HUES48 (cell line): ENCODE results near the gene PTPRD.

Experiments used
- H3K27ac ChIP-seq: one replicate; pipeline ENCODE4 v1.7.0; 2013; ENCODE audit warnings: low read depth, low read length, inconsistent platforms
- H3K27me3 ChIP-seq: 2 replicates; pipeline ENCODE4 v1.6.1; 2013; ENCODE audit warnings: mild to moderate bottlenecking, low read length; ENCODE audit not compliant: control insufficient read depth, insufficient read depth
- H3K36me3 ChIP-seq: 2 replicates; pipeline ENCODE4 v1.6.1; 2013; ENCODE audit warnings: low read length; ENCODE audit not compliant: control insufficient read depth, insufficient read depth
- H3K4me1 ChIP-seq: 2 replicates; pipeline ENCODE4 v1.6.1; 2013; ENCODE audit warnings: mild to moderate bottlenecking, low read length; ENCODE audit not compliant: control insufficient read depth, insufficient read depth
- H3K4me3 ChIP-seq: 2 replicates; pipeline ENCODE4 v1.5.1; 2013; ENCODE audit warnings: mild to moderate bottlenecking, low read depth, low read length
- H3K9ac ChIP-seq: 2 replicates; pipeline ENCODE4 v1.6.1; 2013; ENCODE audit warnings: mild to moderate bottlenecking, low read depth, low read length, moderate library complexity
- H3K9me3 ChIP-seq: 2 replicates; pipeline ENCODE4 v1.6.1; 2013; ENCODE audit warnings: low read length; ENCODE audit not compliant: control insufficient read depth, insufficient read depth

The PTPRD gene

DNA sequence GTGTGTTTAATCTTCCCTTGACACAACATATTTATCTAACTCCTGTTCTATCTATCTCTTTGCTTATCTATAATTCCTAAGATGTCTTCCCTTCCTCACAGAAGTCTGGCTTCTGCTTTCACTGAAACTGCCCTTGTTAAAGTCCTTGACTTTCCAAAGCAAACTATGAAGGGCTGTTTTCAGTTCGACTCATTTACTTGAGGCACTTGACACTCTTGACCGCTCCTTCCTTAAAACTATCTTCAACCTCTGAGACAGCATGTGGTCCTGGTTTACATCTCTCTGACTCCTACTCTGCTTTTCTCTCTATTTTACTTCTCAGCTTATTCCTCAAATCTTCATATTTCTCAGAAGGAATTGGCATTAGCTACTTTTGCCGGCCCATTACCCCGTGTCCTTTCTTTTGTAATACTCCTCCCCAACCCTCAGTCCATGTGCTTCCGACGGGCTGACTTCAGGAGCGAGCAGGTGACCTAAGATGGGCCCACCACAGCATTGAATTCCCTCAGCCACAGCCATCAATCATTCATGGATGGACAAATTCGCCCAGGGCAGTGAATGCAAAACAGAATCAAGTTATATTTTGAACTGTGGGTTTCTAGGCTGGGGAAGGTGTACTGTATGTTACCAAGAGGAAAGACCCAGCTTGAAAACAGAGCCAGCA, 1089.2 kb downstream of the PTPRD start:
- Histone ChIP-seq H3K27ac (no peak overlapping the region), H3K9ac (no peak overlapping the region), H3K4me3 (no peak overlapping the region), H3K36me3 (no peaks in the 10 kb centered on the region), H3K27me3 (no peaks in the 10 kb centered on the region), H3K4me1 (peaks cover 44% of the 10 kb centered on the region), H3K9me3 (no peaks in the 10 kb centered on the region)

- Histone ChIP-seq H3K27ac (peak overlapping the region; percentile 80), H3K9ac (no peak overlapping the region), H3K4me3 (no peak overlapping the region; the same call in 1 of the 2 replicates), H3K36me3 (no peaks in the 10 kb centered on the region), H3K9me3 (no peaks in the 10 kb centered on the region), H3K4me1 (peaks cover 49% of the 10 kb centered on the region), H3K27me3 (no peaks in the 10 kb centered on the region)
Observed at GRCh38 chr9:9522406-9522805, 1090.4 kb downstream of the PTPRD start.

DNA sequence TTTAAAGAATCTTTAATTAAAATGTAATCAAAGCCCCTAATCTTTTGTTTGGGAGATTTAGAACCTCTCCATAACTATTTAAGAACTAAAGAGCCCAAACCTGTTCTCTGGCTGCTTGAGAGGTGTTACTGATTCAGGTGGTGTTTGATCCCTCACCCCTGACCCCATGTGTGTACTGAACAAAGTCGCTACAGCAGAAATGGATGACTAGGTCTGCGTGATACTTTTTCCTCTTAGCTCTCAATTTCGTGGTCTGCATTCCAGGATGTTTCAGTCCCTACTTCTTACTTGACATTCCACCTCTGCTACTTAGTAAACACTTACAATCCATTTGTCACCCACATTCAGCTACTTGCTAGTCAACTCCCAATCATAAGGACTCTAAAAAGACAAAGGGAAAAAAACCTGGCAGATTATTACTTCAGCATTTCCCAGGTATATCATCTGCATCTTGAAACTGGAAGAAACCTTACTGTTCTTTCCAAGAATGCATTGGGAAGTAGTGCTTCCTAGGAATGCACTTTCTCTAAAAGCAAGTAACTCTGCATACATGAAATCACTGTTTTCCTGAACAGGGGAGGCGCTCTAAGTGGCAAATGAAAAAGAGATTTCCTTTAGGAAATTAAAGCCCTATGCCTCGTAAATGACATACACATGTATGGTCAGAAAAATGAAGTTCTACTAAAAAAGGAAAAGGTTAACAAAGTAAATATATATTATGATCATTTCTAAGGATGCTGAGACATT, 1091.6 kb downstream of the PTPRD start:
- Histone ChIP-seq H3K9me3 (no peaks in the 10 kb centered on the region), H3K4me1 (peaks cover 49% of the 10 kb centered on the region), H3K9ac (no peak overlapping the region; the same call in 1 of the 2 replicates), H3K27ac (peak overlapping the region; percentile 68), H3K36me3 (no peaks in the 10 kb centered on the region), H3K27me3 (no peaks in the 10 kb centered on the region), H3K4me3 (no peak overlapping the region)

DNA sequence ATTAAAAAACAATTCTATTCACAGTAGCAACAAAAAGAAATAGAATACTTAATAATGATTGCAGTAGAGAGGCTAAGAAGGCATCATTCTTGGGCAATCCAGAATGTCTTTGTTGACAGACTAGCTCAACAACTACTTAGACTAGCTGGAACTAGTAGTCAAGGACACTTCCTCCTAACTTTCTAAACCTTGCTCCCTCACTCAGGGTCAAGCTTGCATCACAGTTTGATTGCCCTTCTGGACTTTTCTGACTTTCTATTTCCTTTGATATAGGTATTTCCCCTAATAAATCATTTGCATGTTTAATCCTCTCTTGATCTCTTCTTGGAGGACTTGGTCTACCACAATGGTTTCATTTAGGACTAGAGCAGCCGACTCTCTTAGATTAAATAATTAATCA, 1107.9 kb downstream of the PTPRD start:
- no peaks in the 10 kb centered on the region for H3K4me1 ChIP-seq
- H3K27ac ChIP-seq: no peak overlapping the region
- 0 out of 2 replicates have a peak, but pooled peaks cover 4% of the 10 kb centered on the region for H3K9me3 ChIP-seq
- H3K4me3 ChIP-seq: no peak overlapping the region
- H3K9ac ChIP-seq: no peak overlapping the region
- H3K36me3 ChIP-seq: no peaks in the 10 kb centered on the region
- H3K27me3 ChIP-seq: no peaks in the 10 kb centered on the region

DNA sequence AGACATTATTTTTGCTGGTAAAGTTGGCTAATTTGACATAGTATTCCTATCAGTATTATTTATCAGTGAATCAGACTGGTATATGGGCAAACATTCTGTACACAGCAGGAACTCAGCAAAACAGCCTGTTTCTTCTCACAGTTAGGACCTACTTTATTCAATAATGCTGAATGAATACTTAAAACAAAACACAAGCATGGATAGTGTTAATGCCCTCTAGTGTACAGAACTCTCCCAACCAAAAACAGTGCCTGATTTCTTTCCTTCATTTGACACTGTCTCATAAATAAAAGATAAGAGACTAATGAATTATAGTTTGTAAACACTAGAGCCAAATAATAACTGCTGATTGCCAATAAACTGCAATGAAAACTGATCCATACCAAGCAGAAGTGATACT, 1113.3 kb downstream of the PTPRD start:
- Histone ChIP-seq H3K27ac (no peak overlapping the region), H3K9ac (no peak overlapping the region), H3K4me1 (peaks cover 7% of the 10 kb centered on the region; the same call in 1 of the 2 replicates), H3K4me3 (no peak overlapping the region), H3K36me3 (no peaks in the 10 kb centered on the region), H3K27me3 (no peaks in the 10 kb centered on the region), H3K9me3 (peaks cover 9% of the 10 kb centered on the region; the same call in 1 of the 2 replicates)

DNA sequence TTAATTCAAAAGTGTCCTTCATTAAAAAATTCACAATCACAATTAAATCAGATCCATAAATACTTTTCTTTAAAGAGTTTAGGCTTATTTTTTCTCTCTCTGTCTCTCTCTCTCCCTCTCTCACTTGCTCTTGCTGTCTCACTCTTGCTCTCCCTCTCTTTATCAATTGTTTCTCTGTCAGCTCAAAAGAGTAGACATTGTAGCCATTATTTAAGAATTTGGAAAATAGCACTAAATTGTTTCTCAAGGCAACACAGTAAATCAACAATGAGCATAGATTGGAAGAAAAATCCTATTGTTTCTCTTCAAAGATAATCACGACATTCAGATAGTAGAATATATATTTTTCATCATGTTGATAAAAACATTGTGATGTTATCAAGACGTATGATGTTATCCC, 1114.0 kb downstream of the PTPRD start:
- Histone ChIP-seq H3K36me3 (no peaks in the 10 kb centered on the region), H3K4me3 (no peak overlapping the region), H3K4me1 (peaks cover 7% of the 10 kb centered on the region; the same call in 1 of the 2 replicates), H3K9ac (no peak overlapping the region), H3K27me3 (no peaks in the 10 kb centered on the region), H3K27ac (no peak overlapping the region), H3K9me3 (peaks cover 12% of the 10 kb centered on the region; the same call in 1 of the 2 replicates)

- H3K4me3 ChIP-seq: no peak overlapping the region
- no peak overlapping the region for H3K27ac ChIP-seq
- peaks cover 7% of the 10 kb centered on the region; the same call in 1 of the 2 replicates for H3K4me1 ChIP-seq
- H3K9ac ChIP-seq: no peak overlapping the region
- H3K9me3 ChIP-seq: peaks cover 12% of the 10 kb centered on the region; the same call in 1 of the 2 replicates
- no peaks in the 10 kb centered on the region for H3K27me3 ChIP-seq
- no peaks in the 10 kb centered on the region for H3K36me3 ChIP-seq
Observed at GRCh38 chr9:9498128-9498527, 1114.7 kb downstream of the PTPRD start.

- Histone ChIP-seq H3K36me3 (no peaks in the 10 kb centered on the region), H3K9me3 (peaks cover 12% of the 10 kb centered on the region; the same call in 1 of the 2 replicates), H3K4me1 (peaks cover 7% of the 10 kb centered on the region; the same call in 1 of the 2 replicates), H3K27me3 (no peaks in the 10 kb centered on the region), H3K4me3 (no peak overlapping the region), H3K9ac (no peak overlapping the region), H3K27ac (no peak overlapping the region)
Observed at GRCh38 chr9:9494336-9494735, 1118.5 kb downstream of the PTPRD start.

GRCh38 chr9:9492506-9492905, 1120.3 kb downstream of the PTPRD start:
- no peak overlapping the region for H3K4me3 ChIP-seq
- H3K27ac ChIP-seq: no peak overlapping the region
- peaks cover 12% of the 10 kb centered on the region; the same call in 1 of the 2 replicates for H3K9me3 ChIP-seq
- no peaks in the 10 kb centered on the region for H3K4me1 ChIP-seq
- H3K9ac ChIP-seq: no peak overlapping the region
- H3K27me3 ChIP-seq: no peaks in the 10 kb centered on the region
- H3K36me3 ChIP-seq: no peaks in the 10 kb centered on the region

DNA sequence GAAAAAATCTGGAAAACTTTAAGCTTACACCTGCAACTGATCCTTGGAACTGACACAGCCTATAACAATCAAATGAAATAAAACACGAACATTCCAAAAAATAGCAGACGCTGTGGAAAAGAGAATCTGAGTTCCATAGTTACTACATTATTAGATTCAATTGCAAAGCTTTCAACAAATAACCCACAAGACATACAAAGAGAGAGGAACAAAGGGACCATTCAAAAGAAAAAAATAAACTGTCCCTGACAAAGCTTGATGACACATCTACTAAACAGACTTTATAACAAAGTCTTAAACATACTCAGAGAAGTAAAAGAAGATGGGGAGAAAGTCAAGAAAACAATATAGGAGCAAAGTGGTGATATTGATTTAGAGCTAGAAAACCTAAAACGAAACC, 1123.6 kb downstream of the PTPRD start:
- H3K27ac ChIP-seq: no peak overlapping the region
- no peaks in the 10 kb centered on the region for H3K4me1 ChIP-seq
- H3K36me3 ChIP-seq: no peaks in the 10 kb centered on the region
- H3K4me3 ChIP-seq: no peak overlapping the region
- no peak overlapping the region for H3K9ac ChIP-seq
- no peaks in the 10 kb centered on the region for H3K27me3 ChIP-seq
- peaks cover 2% of the 10 kb centered on the region; the same call in 1 of the 2 replicates for H3K9me3 ChIP-seq

- no peaks in the 10 kb centered on the region for H3K27me3 ChIP-seq
- no peak overlapping the region for H3K4me3 ChIP-seq
- no peaks in the 10 kb centered on the region for H3K36me3 ChIP-seq
- H3K27ac ChIP-seq: no peak overlapping the region
- no peaks in the 10 kb centered on the region for H3K4me1 ChIP-seq
- H3K9me3 ChIP-seq: no peaks in the 10 kb centered on the region
- H3K9ac ChIP-seq: no peak overlapping the region
Observed at GRCh38 chr9:9483175-9483574, 1129.6 kb downstream of the PTPRD start.
